HG02938 (cell line): ENCODE data around the gene MRM3.
"Not testable (repeated sequence)": the region's sequence is repeated elsewhere in the genome, so short reads cannot be mapped to it uniquely, and the experiment has no call there.

ENCODE experiments used
- ATAC-seq: cut with Tn5 transposase; IDR thresholded peaks from one replicate; pipeline ENCODE4 v1.9.1; 2021; ENCODE audit warnings: mild to moderate bottlenecking, moderate library complexity; ENCODE audit not compliant: unreplicated experiment

The MRM3 gene

DNA sequence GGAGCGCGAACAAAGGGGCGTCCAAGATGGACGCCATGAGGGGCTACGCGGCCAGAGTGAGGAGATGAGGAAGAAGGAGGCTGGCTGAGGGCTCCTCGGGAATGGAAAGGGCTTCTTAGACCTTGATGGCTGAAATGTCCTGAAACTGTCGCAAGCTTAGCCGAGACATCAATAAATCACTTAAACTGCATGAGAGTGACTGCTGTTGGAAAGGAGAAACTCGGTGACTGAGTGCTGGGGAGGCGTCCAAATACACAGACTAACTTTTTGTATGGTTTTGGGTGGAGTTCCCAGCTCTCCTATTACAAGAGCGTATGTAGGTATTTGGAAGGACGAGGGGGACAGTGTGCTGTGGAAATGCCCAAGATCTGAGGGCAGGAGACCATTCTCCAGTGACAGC is 28.7 kb upstream of the MRM3 start:
- no peak for ATAC-seq

DNA sequence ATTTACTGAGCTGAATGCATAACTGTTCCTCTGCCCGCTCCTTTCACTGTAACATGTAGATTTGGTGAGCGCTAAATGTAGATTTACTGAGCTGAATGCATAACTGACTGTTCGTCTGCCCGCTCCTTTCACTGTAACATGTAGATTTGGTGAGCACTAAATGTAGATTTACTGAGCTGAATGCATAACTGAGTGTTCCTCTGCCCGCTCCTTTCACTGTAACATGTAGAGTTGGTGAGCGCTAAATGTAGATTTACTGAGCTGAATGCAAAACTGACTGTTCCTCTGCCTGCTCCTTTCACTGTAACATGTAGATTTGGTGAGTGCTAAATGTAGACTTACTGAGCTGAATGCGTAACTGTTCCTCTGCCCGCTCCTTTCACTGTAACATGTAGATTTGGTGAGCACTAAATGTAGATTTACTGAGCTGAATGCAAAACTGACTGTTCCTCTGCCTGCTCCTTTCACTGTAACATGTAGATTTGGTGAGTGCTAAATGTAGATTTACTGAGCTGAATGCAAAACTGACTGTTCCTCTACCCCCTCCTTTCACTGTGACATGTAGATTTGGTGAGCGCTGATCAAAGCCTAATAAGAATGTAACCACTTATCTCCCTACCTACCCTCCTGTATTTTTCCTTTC is 26.7 kb upstream of the MRM3 start:
- not testable (repeated sequence) for ATAC-seq

DNA sequence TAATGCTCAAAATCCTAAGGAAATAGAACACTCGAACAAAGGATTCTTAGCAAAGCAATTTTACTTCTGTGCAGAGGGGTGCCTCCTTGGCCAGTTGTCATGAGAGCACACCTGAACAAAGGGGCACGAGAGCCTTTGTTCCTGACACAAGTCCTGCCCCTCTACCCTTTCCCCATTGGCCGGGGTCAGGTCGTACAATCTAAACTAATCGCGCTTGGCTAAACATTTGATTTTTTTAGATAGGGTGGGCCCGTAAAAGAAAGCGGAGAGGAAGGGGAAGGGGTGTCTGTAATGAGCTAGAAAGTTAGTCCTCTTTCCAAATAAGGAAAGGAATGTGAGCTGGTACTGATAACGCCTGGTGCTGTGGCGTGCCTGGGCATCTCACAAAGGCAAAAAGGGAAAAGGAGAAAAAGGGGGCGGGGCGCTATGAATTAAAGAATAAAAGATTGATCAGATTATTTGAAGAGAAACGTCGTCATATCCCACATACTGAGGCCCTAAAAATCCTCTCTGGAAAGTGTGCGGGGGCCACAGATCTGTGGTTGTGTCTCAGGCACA is 26.1 kb upstream of the MRM3 start:
- not testable (repeated sequence) for ATAC-seq

DNA sequence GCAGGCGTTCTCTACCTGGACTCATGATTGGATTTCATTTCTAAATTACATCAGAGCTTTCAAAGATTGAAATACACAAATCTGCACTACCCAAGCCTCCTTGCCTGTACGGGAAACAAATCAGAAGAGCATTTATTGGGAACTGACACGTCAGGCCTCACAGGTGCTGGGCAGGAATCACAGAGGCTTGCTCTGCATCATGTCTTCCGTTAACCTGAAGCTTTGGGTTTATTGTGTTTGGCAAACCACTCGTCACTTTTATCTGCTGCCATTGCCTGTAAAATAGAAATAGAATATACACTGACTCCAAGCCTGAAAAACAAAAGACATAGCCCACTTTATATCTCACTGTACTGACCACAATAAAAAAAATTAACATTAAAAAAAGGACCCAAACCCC is 22.2 kb upstream of the MRM3 start:
- no peak for ATAC-seq

DNA sequence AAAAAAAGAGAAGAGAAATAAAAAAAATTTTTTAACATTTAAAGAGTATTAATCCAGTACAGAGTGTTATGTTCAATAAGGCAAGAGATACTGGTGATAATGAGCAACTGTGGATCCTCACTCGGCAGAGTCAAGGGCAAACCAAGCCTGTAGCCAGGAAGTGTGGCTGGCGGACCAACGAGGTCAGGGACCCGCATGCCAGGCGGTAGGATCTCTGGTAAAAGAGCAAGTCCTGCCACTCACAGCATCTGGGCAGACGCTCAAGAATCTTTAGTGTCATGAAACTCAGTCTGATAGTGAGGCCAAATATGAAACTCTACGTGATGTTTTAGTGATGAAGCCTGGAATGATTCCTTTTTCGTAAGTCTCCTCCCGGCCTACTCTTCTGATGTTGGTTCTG is 21.8 kb upstream of the MRM3 start:
- no peak for ATAC-seq

DNA sequence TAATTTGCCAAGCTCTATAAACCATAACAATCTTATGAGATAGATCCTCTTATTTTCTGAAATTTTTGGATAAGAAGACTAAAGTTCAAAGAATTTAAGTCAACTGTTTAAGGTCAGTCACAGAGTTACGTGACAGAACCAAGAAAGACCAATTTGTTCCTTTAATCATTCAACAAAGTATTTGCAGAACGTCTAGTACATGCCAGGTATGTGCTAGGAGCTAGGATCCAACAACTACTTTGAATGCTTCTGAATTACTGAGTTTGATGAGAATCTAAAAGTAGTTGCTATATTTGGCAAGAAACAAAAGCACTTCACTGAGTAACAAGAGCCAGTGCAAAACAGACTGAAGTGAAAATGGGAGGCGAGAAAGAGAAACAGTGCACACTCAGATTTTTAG is 15.1 kb upstream of the MRM3 start:
- ATAC-seq: no peak

DNA sequence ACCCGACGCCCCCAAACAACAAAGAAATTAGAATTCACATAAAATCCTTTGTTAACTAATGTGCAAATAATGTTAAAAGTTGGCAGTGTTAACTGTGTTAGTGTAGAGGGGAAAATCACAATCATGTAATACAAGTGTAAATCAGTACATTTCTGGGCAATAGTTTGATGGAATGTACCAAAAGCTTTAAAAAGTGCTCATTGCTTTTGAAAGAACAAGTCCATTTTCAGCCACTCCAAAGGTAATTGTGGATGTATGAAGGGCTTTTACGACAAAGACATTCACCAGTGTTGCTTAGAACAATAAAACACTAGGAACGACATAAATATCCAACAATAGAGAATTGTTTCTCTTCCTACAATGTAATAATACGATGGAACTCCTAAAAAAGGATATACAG is 9.1 kb upstream of the MRM3 start:
- no peak for ATAC-seq

- ATAC-seq: no peak
Observed at GRCh38 chr17:773467-774312, 8.5 kb upstream of the MRM3 start.

DNA sequence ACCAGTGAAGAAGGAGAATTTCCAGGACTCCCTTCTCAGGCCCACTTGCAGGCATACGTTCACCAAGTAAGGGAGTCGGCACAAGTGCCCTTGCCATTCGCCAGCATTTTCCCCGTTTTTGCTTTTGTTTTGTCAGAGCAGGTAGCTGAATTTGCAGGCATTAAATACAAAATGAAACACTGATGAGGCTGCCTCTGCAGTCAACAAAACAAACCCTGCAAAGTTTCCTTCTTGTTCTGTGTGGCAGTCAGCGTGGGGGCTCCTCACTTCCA is 7.9 kb upstream of the MRM3 start:
- ATAC-seq: no peak

DNA sequence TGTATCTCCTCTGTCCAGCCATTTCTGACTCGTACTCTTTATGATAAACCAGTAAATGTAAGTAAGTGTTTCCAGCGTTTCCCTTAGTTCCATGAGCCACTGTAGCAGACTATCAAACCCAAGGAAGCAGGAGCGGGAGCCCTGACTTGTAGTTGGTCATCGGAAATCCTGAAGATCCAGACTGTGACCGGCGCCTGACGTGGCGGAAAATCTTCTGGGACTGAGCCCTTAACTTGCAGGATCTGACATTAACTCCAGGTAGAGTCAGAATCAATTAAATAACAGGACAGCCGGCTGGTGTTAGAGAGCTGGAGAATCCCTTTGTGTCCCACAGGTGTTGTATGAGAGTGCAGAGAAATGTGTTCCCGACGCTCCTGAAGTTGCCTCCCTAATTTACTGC is 4.1 kb upstream of the MRM3 start:
- no peak for ATAC-seq

DNA sequence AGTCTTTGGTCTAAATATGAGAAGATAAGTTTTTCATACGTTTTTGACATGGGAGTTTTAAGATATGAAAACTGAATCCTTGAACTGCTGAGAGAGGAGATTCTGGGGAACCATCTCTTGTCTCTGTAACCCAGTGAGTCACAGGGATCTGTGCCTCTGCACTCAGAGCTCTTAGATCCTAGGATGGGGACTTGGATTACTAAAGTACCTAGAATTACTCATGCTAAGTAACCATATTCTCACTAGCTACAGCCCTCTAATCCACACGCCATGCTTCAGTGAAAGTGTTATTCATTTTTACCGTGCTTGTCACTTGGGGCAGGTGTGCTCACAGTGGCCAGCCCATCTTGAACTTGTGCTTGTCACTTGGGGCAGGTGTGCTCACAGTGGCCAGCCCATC is 2.0 kb downstream of the MRM3 start:
- no peak for ATAC-seq

- not testable (repeated sequence) for ATAC-seq
Observed at GRCh38 chr17:785901-786300, 3.7 kb downstream of the MRM3 start.

DNA sequence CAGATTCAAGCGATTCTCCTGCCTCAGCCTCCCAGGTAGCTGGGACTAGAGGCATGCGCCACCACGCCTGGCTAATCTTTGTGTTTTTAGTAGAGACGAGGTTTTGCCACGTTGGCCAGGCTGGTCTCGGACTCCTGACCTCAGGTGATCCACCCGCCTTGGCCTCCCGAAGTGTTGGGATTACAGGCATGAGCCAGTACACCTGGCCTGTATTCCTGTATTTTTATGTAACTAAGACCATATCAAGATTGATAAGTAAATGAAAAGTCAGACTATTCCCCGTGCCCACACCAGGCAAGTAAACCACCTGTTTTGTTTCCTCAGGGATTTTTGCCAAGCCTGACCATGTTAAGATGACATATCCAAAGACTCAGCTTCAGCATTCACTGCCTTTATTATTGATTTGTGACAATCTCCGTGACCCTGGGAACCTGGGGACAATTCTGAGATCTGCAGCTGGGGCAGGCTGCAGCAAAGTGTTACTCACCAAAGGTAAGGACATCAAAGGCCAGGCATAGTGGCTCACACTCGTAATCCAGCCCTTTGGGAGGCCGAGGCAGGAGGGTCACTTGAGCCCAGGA is 5.6 kb downstream of the MRM3 start:
- ATAC-seq: no peak

- no peak for ATAC-seq
Observed at GRCh38 chr17:788551-788950, 6.4 kb downstream of the MRM3 start.

- no peak for ATAC-seq
Observed at GRCh38 chr17:789160-789840, 7.1 kb downstream of the MRM3 start.

DNA sequence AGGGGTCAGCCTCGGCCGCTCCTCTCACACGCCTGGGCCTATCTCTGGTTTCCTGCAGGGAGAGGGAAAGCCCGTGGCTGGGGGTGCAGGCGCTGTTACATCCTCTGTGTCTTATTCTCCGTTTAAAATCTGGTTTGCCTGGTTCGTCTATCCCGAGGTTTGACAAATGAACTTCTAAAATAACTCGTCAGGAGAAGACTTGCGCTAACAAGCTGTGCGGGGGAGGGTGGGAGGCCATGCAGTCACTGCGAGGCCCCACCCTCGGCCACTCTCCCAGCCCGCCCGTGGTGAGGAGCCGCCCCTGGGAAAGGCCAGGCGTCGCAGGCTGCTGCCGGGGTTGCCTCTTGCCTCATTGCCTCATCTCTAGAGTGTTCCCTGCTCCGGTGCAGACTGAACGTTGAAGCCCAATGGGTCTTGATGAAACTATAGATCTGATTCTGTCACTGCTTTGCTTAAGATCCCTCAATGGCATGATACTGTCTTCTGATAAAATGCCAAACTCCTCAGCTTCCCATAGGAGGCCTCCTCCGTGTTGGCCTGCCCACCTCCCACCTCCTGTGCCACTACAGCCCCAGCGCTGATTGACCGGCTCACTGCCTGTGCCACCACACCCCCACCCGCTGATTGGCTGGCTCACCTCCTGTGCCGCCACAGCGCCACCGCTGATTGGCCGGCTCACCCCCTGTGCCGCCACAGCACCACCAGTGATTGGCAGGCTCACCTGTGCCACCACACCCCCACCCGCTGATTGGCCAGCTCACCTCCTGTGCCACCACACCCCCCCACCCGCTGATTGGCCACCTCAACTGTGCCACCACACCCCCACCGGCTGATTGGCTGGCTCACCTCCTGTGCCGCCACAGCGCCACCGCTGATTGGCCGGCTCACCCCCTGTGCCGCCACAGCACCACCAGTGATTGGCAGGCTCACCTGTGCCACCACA is 8.0 kb downstream of the MRM3 start:
- not testable (repeated sequence) for ATAC-seq

GRCh38 chr17:790874-791247 is 8.7 kb downstream of the MRM3 start:
- ATAC-seq: not testable (repeated sequence)

- ATAC-seq: no peak
Observed at GRCh38 chr17:791829-792228, 9.7 kb downstream of the MRM3 start.

- ATAC-seq: no peak
Observed at GRCh38 chr17:792277-792676, 10.1 kb downstream of the MRM3 start.

DNA sequence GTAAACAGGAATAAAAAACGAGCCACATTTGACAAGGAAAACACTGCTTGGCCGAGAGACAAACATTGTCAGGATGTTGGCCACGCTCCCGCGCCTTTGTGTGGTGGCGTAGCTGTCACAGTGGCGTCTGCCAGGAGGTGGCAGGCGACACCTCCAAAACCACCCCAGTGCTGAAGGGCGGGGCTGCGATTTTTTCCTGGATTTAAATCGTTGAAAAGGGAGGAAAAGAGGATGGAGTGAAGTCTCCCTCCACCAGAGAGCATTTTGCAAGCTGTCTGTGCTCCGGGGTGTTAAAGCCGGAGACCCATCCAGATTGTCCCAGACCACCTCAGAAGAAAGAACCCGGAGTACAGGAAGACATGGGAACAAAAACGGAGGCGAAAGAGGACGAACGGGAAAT is 12.7 kb downstream of the MRM3 start:
- ATAC-seq: no peak

DNA sequence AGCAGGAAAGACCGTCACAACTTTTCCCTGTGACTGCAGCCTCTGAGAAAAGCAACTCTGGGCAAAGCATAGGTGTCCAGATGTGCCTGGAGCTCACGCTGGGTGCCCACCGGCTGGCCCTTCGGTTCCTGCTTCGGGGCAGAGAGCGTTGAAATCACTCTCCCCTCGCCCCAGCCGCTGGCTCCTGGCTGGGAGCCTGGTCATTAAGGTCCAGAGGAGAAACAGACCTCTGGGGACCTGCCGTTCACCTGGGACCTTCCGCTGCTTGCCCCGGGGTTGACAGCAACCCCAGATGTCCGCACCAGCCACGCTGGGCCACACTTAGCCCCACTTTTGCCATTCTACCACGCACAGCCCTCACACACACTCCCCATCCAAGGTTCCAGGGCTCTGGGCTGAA is 13.1 kb downstream of the MRM3 start:
- ATAC-seq: no peak
